ENCODE results near the gene YWHAB. TPM values are rescaled to one million over a fixed set of nuclear protein-coding genes. Genes with fewer than 3 reads are reported as not detected.

Gene YWHAB
- total and polyA plus RNA-seq, 10 of the 15 experiments (the other 5 are each of a cell fraction or from before 2014, with no cell fraction given): 63.5 to 323 (median 144) TPM

GRCh38 chr20:44924541-44924940 is 39.0 kb downstream of the YWHAB start:
- Histone ChIP-seq H3K9me3 (replicated peaks; ENCODE audit: control insufficient read depth, insufficient read depth, low read length) (no peaks in the 10 kb centered on the region), H3K27ac (ENCODE audit: control insufficient read depth, insufficient read depth) (no peak overlapping the region), H3K4me3 (no peak overlapping the region), H3K9ac (ENCODE audit: control insufficient read depth, insufficient read depth, low read length) (no peak overlapping the region), H3K79me2 (ENCODE audit: control insufficient read depth, insufficient read depth, low read length) (no peaks in the 10 kb centered on the region), H3K27me3 (replicated peaks in 1 of 2; ENCODE audit: control insufficient read depth in 2 of 2, insufficient read depth in 2 of 2, low read length in 1 of 2) (no peaks in the 10 kb centered on the region), H3K4me1 (ENCODE audit: control insufficient read depth, insufficient read depth, low read length) (no peaks in the 10 kb centered on the region), H4K20me1 (ENCODE audit: control insufficient read depth, insufficient read depth) (no peaks in the 10 kb centered on the region), H2AFZ (ENCODE audit: control insufficient read depth, low read depth, low read length) (no peak overlapping the region), H3K4me2 (ENCODE audit: control insufficient read depth, insufficient read depth) (no peak overlapping the region), H3K36me3 (ENCODE audit: control insufficient read depth in 2 of 2, insufficient read depth in 2 of 2, low read length in 1 of 2) (peaks cover 0 to 2% of the 10 kb centered on the region in 2 experiments; a peak in 2 of 4 replicates)
- WGBS (ENCODE audit: insufficient coverage, insufficient replicate concordance, low lambda C conversion rate, missing lambda C conversion rate): 86% methylated on average over 4 of the region's 4 CpGs
- intact Hi-C loops (cut with micrococcal nuclease; ENCODE audit: unreplicated experiment): no loop called here
- FAIRE-seq: no peak
- ChIA-PET RAD21 (ENCODE audit: unreplicated experiment) (no interaction called here), POLR2A (no interaction called here), CTCF (interaction anchor here (0.8 kb wide), 1 partner anchor 185 kb away, joined by 3 read pairs; no protein-coding TSS in a partner anchor), SMC1A (ENCODE audit: uncharacterized antibody, unreplicated experiment) (interaction anchor here (0.6 to 1.8 kb wide), 2 partner anchors 21 to 27 kb away, joined by 4 to 6 read pairs; no protein-coding TSS in a partner anchor)
- no peak for ATAC-seq
- in situ Hi-C loops (cut with MboI): no loop called here
- TF ChIP-seq IRF5 (IDR thresholded peaks at IDR 0.05; ENCODE audit: borderline replicate concordance): no peak
- no peak for TF ChIP-seq PAX5 (IDR thresholded peaks at IDR 0.05; ENCODE audit: borderline replicate concordance, low read depth, low read length)
- TF ChIP-seq ZNF24 (IDR thresholded peaks at IDR 0.05): no peak
- TF ChIP-seq, protein P1, sequence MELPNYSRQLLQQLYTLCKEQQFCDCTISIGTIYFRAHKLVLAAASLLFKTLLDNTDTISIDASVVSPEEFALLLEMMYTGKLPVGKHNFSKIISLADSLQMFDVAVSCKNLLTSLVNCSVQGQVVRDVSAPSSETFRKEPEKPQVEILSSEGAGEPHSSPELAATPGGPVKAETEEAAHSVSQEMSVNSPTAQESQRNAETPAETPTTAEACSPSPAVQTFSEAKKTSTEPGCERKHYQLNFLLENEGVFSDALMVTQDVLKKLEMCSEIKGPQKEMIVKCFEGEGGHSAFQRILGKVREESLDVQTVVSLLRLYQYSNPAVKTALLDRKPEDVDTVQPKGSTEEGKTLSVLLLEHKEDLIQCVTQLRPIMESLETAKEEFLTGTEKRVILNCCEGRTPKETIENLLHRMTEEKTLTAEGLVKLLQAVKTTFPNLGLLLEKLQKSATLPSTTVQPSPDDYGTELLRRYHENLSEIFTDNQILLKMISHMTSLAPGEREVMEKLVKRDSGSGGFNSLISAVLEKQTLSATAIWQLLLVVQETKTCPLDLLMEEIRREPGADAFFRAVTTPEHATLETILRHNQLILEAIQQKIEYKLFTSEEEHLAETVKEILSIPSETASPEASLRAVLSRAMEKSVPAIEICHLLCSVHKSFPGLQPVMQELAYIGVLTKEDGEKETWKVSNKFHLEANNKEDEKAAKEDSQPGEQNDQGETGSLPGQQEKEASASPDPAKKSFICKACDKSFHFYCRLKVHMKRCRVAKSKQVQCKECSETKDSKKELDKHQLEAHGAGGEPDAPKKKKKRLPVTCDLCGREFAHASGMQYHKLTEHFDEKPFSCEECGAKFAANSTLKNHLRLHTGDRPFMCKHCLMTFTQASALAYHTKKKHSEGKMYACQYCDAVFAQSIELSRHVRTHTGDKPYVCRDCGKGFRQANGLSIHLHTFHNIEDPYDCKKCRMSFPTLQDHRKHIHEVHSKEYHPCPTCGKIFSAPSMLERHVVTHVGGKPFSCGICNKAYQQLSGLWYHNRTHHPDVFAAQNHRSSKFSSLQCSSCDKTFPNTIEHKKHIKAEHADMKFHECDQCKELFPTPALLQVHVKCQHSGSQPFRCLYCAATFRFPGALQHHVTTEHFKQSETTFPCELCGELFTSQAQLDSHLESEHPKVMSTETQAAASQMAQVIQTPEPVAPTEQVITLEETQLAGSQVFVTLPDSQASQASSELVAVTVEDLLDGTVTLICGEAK (IDR thresholded peaks at IDR 0.05; ENCODE audit: borderline replicate concordance): no peak
- no peak for TF ChIP-seq NRF1 (conservative IDR thresholded peaks at IDR 0.05; ENCODE audit: low read depth, low read length)
- no peak for TF ChIP-seq SMAD1 (IDR thresholded peaks at IDR 0.05; ENCODE audit: low read depth, partially characterized antibody)
- TF ChIP-seq ATF2 (IDR thresholded peaks at IDR 0.05; ENCODE audit: low read length): no peak
- no peak for TF ChIP-seq MTA2 (IDR thresholded peaks at IDR 0.05; ENCODE audit: low read depth)
- no peak for TF ChIP-seq MLLT1 (IDR thresholded peaks at IDR 0.05)
- TF ChIP-seq MXI1 (IDR thresholded peaks at IDR 0.05; ENCODE audit: low read depth, low read length): no peak
- no peak for TF ChIP-seq ZSCAN29 (IDR thresholded peaks at IDR 0.05)
- TF ChIP-seq SIX5 (IDR thresholded peaks at IDR 0.05; ENCODE audit: low read depth, low read length, severe bottlenecking): no peak
- TF ChIP-seq RBBP5 (conservative IDR thresholded peaks at IDR 0.05): no peak
- TF ChIP-seq SMC3 (IDR thresholded peaks at IDR 0.05; ENCODE audit: borderline replicate concordance, low read length): no peak
- no TSS peak for BruUV-seq (replicated peaks)
- DNase-seq (ENCODE audit: low read depth, low spot score): no peak
